HepG2 (cell line): ENCODE measurements around the gene PLCG1. TPM values are rescaled to one million over a fixed set of nuclear protein-coding genes. Genes with fewer than 3 reads are reported as not detected.
A peak's percentile ranks its signal among the peaks of the same experiment; 100 is the strongest.

Experiments used
- ARID2 ChIP-seq: sonication (generic); formaldehyde crosslinking; IDR thresholded peaks from 2 replicates; pipeline ENCODE4 v1.8.1; 2022; ENCODE audit warnings: mild to moderate bottlenecking, missing genetic modification reagents, borderline replicate concordance
- ARNT2 ChIP-seq: sonication (generic); formaldehyde crosslinking; IDR thresholded peaks from 2 replicates; pipeline ENCODE4 v1.8.0; 2022; ENCODE audit warnings: mild to moderate bottlenecking, low read depth, missing genetic modification reagents, moderate library complexity
- DDIT3 ChIP-seq: sonication (generic); formaldehyde crosslinking; IDR thresholded peaks from 2 replicates; pipeline ENCODE4 v1.4.0; 2020; ENCODE audit warnings: mild to moderate bottlenecking, missing genetic modification reagents
- HNRNPH1 ChIP-seq: fragments of 200-400 bp; formaldehyde crosslinking; optimal IDR thresholded peaks from 2 replicates; pipeline ENCODE3; 2017; ENCODE audit warnings: mild to moderate bottlenecking, low read depth, low read length
- HOMEZ ChIP-seq: IDR thresholded peaks from 2 replicates; pipeline ENCODE4 v1.6.1; 2016; ENCODE audit warnings: low read depth
- JDP2 ChIP-seq: sonication (generic); formaldehyde crosslinking; IDR thresholded peaks from 2 replicates; pipeline ENCODE4 v1.8.1; 2022; ENCODE audit warnings: missing genetic modification reagents, borderline replicate concordance
- KDM5B ChIP-seq: sonication (generic); formaldehyde crosslinking; IDR thresholded peaks from 2 replicates; pipeline ENCODE4 v1.4.0; 2020; ENCODE audit warnings: missing genetic modification reagents, mild to moderate bottlenecking, borderline replicate concordance
- NFIB ChIP-seq: sonication (generic); formaldehyde crosslinking; IDR thresholded peaks from 2 replicates; pipeline ENCODE4 v1.9.0; 2021; ENCODE audit warnings: missing genetic modification reagents, mild to moderate bottlenecking, borderline replicate concordance
- RBM39 ChIP-seq: fragments of 200-400 bp; formaldehyde crosslinking; IDR thresholded peaks from one replicate; pipeline ENCODE4 v1.6.1; 2018; ENCODE audit warnings: antibody characterized with exemption, mild to moderate bottlenecking, low read depth, low read length; ENCODE audit not compliant: poor library complexity, severe bottlenecking
- TP53 ChIP-seq: sonication (generic); formaldehyde crosslinking; conservative IDR thresholded peaks from 2 replicates; pipeline ENCODE4 v1.4.0; 2020; ENCODE audit warnings: missing genetic modification reagents
- U2AF2 ChIP-seq: fragments of 200-400 bp; formaldehyde crosslinking; IDR thresholded peaks from 2 replicates; pipeline ENCODE4 v1.6.1; 2017; ENCODE audit warnings: low read depth, mild to moderate bottlenecking, low read length
- ZNF430 ChIP-seq: sonication (generic); formaldehyde crosslinking; IDR thresholded peaks from 2 replicates; pipeline ENCODE4 v1.9.0; 2021; ENCODE audit warnings: mild to moderate bottlenecking, missing genetic modification reagents
- ZNF484 ChIP-seq: sonication (generic); formaldehyde crosslinking; IDR thresholded peaks from 2 replicates; pipeline ENCODE4 v1.5.1; 2020; ENCODE audit warnings: mild to moderate bottlenecking, low read depth, missing genetic modification reagents, borderline replicate concordance
- ZNF569 ChIP-seq: sonication (generic); formaldehyde crosslinking; IDR thresholded peaks from 2 replicates; pipeline ENCODE4 v1.5.0; 2020; ENCODE audit warnings: mild to moderate bottlenecking, missing genetic modification reagents, moderate library complexity, borderline replicate concordance
- ZNF761 ChIP-seq: sonication (generic); formaldehyde crosslinking; conservative IDR thresholded peaks from 2 replicates; pipeline ENCODE4 v1.4.0; 2020; ENCODE audit warnings: mild to moderate bottlenecking, missing genetic modification reagents
- polyA plus RNA-seq, 8 experiments: library from polyadenylated mRNA; depleted of rRNA in 3 of 8; stranded (reverse) in 7 of 8; unstranded in 1 of 8; fragments of >200 nt; fragmentation: Illumina TruSeq in 4 of 8; extraction: Trizol in 4 of 8; gene quantifications; 2 replicates each; pipeline versions ENCODE4 v1.2.1 to v1.2.3, GENCODE V29; 2011 to 2016; ENCODE audit warnings: low read depth in 4 of 8, missing spikeins in 1 of 8, mixed read lengths in 1 of 8; ENCODE audit not compliant: insufficient read depth in 1 of 8
- total RNA-seq, 5 experiments: library from RNA; depleted of rRNA; stranded (reverse); fragments of >200 nt; fragmentation: Illumina TruSeq; extraction: Trizol; gene quantifications; 2 replicates each; pipeline ENCODE4 v1.2.3, GENCODE V29; 2016; ENCODE audit warnings: low read depth in 1 of 5
- TF ChIP-seq, protein P1 (sequence below): sonication (generic); formaldehyde crosslinking; IDR thresholded peaks from 2 replicates; pipeline ENCODE4 v1.5.0; 2020; ENCODE audit warnings: mild to moderate bottlenecking, missing genetic modification reagents, borderline replicate concordance
- TF ChIP-seq, protein P2 (sequence below): sonication (generic); formaldehyde crosslinking; IDR thresholded peaks from 2 replicates; pipeline ENCODE4; 2020; ENCODE audit warnings: missing genetic modification reagents, mild to moderate bottlenecking, borderline replicate concordance

PLCG1 gene
- total and polyA plus RNA-seq, 2 of the 13 experiments (the other 11 are each of a cell fraction or from before 2014, with no cell fraction given), result 85.3 to 158 TPM

- TF ChIP-seq ARNT2 (CRISPR knock-in tag) (peak; percentile 71), ZNF569 (no peak), NFIB (no peak), HNRNPH1 (no peak), ZNF484 (CRISPR knock-in tag) (no peak), ZNF430 (CRISPR knock-in tag) (peak; percentile 88), JDP2 (CRISPR knock-in tag) (no peak), HOMEZ (CRISPR knock-in tag) (no peak), KDM5B (CRISPR knock-in tag) (peak; percentile 99), RBM39 (peak; percentile 80), DDIT3 (CRISPR knock-in tag) (no peak), ARID2 (CRISPR knock-in tag) (no peak), TP53 (CRISPR knock-in tag) (0 out of 2 replicates have a peak, but pooled peaks have one; percentile 49), ZNF761 (CRISPR knock-in tag) (peak; percentile 43; the same call in 1 of the 2 replicates), U2AF2 (peak; percentile 17; the same call in 1 of the 2 replicates)
- TF ChIP-seq, protein P1, sequence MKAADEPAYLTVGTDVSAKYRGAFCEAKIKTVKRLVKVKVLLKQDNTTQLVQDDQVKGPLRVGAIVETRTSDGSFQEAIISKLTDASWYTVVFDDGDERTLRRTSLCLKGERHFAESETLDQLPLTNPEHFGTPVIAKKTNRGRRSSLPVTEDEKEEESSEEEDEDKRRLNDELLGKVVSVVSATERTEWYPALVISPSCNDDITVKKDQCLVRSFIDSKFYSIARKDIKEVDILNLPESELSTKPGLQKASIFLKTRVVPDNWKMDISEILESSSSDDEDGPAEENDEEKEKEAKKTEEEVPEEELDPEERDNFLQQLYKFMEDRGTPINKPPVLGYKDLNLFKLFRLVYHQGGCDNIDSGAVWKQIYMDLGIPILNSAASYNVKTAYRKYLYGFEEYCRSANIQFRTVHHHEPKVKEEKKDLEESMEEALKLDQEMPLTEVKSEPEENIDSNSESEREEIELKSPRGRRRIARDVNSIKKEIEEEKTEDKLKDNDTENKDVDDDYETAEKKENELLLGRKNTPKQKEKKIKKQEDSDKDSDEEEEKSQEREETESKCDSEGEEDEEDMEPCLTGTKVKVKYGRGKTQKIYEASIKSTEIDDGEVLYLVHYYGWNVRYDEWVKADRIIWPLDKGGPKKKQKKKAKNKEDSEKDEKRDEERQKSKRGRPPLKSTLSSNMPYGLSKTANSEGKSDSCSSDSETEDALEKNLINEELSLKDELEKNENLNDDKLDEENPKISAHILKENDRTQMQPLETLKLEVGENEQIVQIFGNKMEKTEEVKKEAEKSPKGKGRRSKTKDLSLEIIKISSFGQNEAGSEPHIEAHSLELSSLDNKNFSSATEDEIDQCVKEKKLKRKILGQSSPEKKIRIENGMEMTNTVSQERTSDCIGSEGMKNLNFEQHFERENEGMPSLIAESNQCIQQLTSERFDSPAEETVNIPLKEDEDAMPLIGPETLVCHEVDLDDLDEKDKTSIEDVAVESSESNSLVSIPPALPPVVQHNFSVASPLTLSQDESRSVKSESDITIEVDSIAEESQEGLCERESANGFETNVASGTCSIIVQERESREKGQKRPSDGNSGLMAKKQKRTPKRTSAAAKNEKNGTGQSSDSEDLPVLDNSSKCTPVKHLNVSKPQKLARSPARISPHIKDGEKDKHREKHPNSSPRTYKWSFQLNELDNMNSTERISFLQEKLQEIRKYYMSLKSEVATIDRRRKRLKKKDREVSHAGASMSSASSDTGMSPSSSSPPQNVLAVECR (CRISPR knock-in tag), result peak; percentile 86
- TF ChIP-seq, protein P2, sequence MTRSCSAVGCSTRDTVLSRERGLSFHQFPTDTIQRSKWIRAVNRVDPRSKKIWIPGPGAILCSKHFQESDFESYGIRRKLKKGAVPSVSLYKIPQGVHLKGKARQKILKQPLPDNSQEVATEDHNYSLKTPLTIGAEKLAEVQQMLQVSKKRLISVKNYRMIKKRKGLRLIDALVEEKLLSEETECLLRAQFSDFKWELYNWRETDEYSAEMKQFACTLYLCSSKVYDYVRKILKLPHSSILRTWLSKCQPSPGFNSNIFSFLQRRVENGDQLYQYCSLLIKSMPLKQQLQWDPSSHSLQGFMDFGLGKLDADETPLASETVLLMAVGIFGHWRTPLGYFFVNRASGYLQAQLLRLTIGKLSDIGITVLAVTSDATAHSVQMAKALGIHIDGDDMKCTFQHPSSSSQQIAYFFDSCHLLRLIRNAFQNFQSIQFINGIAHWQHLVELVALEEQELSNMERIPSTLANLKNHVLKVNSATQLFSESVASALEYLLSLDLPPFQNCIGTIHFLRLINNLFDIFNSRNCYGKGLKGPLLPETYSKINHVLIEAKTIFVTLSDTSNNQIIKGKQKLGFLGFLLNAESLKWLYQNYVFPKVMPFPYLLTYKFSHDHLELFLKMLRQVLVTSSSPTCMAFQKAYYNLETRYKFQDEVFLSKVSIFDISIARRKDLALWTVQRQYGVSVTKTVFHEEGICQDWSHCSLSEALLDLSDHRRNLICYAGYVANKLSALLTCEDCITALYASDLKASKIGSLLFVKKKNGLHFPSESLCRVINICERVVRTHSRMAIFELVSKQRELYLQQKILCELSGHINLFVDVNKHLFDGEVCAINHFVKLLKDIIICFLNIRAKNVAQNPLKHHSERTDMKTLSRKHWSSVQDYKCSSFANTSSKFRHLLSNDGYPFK (CRISPR knock-in tag), result 0 out of 2 replicates have a peak, but pooled peaks have one; percentile 51
Observed at GRCh38 chr20:41136680-41137613, at the start of gene PLCG1 (continued).
